Measurements from ENCODE around the gene CENPO. TPM values are rescaled to one million over a fixed set of nuclear protein-coding genes. Genes with fewer than 3 reads are reported as not detected.

Gene CENPO
- total and polyA plus RNA-seq, 12 donors = 1.2 to 4.6 (median 2.2) TPM

- Histone ChIP-seq H3K27ac (no peak overlapping the region), H3K9me3 (no peaks in the 10 kb centered on the region), H3K36me3 (peaks cover 0 to 11% (median 0%) of the 10 kb centered on the region in 9 donors), H3K4me1 (peaks cover 0 to 10% (median 0%) of the 10 kb centered on the region in 9 donors), H3K4me3 (no peak overlapping the region), H3K27me3 (no peaks in the 10 kb centered on the region)
- DNase-seq (no peak), ATAC-seq (peak in 2 of 8 donors; percentile 20 to 41)
- TF ChIP-seq, protein P1, sequence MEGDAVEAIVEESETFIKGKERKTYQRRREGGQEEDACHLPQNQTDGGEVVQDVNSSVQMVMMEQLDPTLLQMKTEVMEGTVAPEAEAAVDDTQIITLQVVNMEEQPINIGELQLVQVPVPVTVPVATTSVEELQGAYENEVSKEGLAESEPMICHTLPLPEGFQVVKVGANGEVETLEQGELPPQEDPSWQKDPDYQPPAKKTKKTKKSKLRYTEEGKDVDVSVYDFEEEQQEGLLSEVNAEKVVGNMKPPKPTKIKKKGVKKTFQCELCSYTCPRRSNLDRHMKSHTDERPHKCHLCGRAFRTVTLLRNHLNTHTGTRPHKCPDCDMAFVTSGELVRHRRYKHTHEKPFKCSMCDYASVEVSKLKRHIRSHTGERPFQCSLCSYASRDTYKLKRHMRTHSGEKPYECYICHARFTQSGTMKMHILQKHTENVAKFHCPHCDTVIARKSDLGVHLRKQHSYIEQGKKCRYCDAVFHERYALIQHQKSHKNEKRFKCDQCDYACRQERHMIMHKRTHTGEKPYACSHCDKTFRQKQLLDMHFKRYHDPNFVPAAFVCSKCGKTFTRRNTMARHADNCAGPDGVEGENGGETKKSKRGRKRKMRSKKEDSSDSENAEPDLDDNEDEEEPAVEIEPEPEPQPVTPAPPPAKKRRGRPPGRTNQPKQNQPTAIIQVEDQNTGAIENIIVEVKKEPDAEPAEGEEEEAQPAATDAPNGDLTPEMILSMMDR (IDR thresholded peaks at IDR 0.05) = no peak
- WGBS, 2 donors = 88 to 90% methylated on average over 6 of the region's 6 CpGs
- intact Hi-C loops (cut with DNase I) = no loop called here
Observed at GRCh38 chr2:24785671-24786321, 7.4 kb upstream of the CENPO start.

- Histone ChIP-seq H3K9me3 (no peaks in the 10 kb centered on the region), H3K27me3 (no peaks in the 10 kb centered on the region), H3K4me1 (peaks cover 0 to 13% (median 6%) of the 10 kb centered on the region in 9 donors), H3K27ac (no peak overlapping the region), H3K36me3 (peaks cover 0 to 11% (median 0%) of the 10 kb centered on the region in 9 donors), H3K4me3 (no peak overlapping the region)
- WGBS, 2 donors = 59 to 62% methylated on average over 2 of the region's 2 CpGs
- DNase-seq (no peak), ATAC-seq (no peak)
- TF ChIP-seq, protein P1 (IDR thresholded peaks at IDR 0.05) = no peak
- intact Hi-C loops (cut with DNase I) = no loop called here
Observed at GRCh38 chr2:24787532-24787931, 5.7 kb upstream of the CENPO start.

DNA sequence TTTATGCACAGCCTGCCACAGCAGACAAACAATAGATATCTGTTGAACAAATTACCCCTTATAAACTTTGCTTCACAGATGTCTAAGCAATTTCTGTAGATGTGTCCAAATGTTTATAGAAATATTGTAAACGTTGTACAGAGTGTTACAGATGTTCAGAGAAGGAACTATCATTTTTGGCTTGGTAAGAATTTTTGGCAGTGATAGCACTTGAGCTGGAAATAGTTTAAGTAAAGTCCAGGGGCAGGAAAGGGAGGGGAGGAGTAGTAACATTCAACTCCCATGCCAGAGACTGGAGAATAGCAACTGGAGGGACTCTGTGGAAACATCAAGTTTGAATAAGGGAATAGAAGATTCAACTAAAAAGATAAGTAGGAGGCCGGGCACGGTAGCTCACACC is 4.4 kb upstream of the CENPO start:
- TF ChIP-seq, protein P1 (IDR thresholded peaks at IDR 0.05) = no peak
- no peak for DNase-seq
- H3K4me1 ChIP-seq = peaks cover 0 to 18% (median 9%) of the 10 kb centered on the region in 9 donors
- ATAC-seq = no peak
- H3K27ac ChIP-seq = no peak overlapping the region
- intact Hi-C loops (cut with DNase I) = no loop called here
- peaks cover 0 to 11% (median 0%) of the 10 kb centered on the region in 9 donors for H3K36me3 ChIP-seq
- 45 to 51% methylated on average over 3 of the region's 3 CpGs for WGBS, 2 donors
- H3K9me3 ChIP-seq = no peaks in the 10 kb centered on the region
- H3K27me3 ChIP-seq = no peaks in the 10 kb centered on the region
- no peak overlapping the region for H3K4me3 ChIP-seq

DNA sequence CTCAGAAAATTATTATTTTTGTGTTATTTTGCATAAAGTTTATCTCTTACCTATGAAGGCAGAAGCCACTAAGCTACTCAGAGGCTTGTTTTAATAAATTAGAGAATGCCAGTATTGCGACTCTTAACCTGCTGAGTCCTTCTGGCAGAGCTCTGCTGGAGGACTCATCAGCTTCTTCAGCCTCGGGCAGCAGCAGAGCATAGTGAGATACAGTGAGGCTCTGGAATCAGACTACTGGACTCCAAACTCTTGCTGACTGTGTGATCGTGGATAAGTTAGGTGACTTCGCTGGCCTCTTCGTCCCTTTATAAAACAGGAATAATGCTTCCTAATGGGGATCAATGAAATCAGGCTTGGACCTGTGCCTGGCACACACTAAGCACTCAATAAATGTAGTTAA is 1.8 kb upstream of the CENPO start:
- H3K4me1 ChIP-seq = peaks cover 0 to 23% (median 14%) of the 10 kb centered on the region in 9 donors
- TF ChIP-seq, protein P1 (IDR thresholded peaks at IDR 0.05) = no peak
- no peaks in the 10 kb centered on the region for H3K27me3 ChIP-seq
- DNase-seq (no peak), ATAC-seq (no peak)
- H3K36me3 ChIP-seq = peaks cover 0 to 11% (median 0%) of the 10 kb centered on the region in 9 donors
- H3K9me3 ChIP-seq = no peaks in the 10 kb centered on the region
- 96 to 97% methylated on average over 5 of the region's 5 CpGs for WGBS, 2 donors
- H3K4me3 ChIP-seq = no peak overlapping the region
- intact Hi-C loops (cut with DNase I) = loop anchor here in 1 of 10 donors (5.0 kb wide), 1 partner anchor 299 kb away; the partner anchor contains the start of gene NCOA1
- no peak overlapping the region for H3K27ac ChIP-seq

Data from heart right ventricle (tissue), 16 donors.